PFSK-1 (cell line): ENCODE results near the gene STK39.

Experiments
- FOXP2 ChIP-seq: optimal IDR thresholded peaks from 2 replicates; pipeline ENCODE3; 2011; ENCODE audit warnings: borderline replicate concordance, control low read depth, inconsistent platforms; ENCODE audit not compliant: insufficient read depth; ENCODE audit errors: extremely low read length, extremely low read depth
- POLR2AphosphoS5 ChIP-seq: IDR thresholded peaks from 2 replicates; pipeline ENCODE4 v1.6.1; 2012; ENCODE audit warnings: low read depth, mild to moderate bottlenecking, control low read depth, low read length, moderate library complexity
- SIN3A ChIP-seq: IDR thresholded peaks from 2 replicates; pipeline ENCODE4 v1.6.1; 2012; ENCODE audit warnings: mild to moderate bottlenecking, low read length, moderate library complexity, borderline replicate concordance; ENCODE audit not compliant: insufficient read depth
- TAF1 ChIP-seq: IDR thresholded peaks from 2 replicates; pipeline ENCODE4 v1.6.1; 2012; ENCODE audit warnings: low read length, control low read depth, borderline replicate concordance; ENCODE audit not compliant: insufficient read depth
- TF ChIP-seq, protein P1 (sequence below), 2 experiments: IDR thresholded peaks; 2 replicates each; pipeline versions ENCODE4 v1.6.1 to v1.8.0; 2011 to 2012; ENCODE audit warnings: low read depth in 2 of 2, low read length in 2 of 2, control low read depth in 1 of 2, inconsistent platforms in 1 of 2, mild to moderate bottlenecking in 1 of 2, moderate library complexity in 1 of 2; ENCODE audit not compliant: insufficient read depth in 1 of 2

STK39 gene

DNA sequence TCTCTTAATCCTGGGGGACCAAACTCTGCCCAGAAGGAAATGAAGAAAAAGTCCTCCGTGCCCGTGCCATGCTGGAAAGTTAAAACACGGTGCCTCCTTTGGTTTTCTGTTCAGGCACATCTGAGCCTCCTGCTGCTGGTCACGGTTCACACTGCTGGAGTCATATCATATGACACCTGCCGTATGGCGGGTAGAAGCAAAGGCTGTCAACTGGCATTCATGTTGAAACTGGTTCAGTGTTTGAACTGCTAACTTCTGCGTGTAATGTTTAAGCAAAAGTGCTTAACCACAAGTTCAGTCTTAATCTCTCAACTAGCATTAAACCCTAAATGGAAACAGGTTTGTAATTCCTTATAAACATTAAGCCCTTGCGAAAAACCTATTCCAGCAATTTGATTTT lies 3.1 kb downstream of the STK39 start:
- TF ChIP-seq SIN3A (no peak), FOXP2 (no peak), TAF1 (no peak), POLR2AphosphoS5 (no peak)
- TF ChIP-seq, protein P1, sequence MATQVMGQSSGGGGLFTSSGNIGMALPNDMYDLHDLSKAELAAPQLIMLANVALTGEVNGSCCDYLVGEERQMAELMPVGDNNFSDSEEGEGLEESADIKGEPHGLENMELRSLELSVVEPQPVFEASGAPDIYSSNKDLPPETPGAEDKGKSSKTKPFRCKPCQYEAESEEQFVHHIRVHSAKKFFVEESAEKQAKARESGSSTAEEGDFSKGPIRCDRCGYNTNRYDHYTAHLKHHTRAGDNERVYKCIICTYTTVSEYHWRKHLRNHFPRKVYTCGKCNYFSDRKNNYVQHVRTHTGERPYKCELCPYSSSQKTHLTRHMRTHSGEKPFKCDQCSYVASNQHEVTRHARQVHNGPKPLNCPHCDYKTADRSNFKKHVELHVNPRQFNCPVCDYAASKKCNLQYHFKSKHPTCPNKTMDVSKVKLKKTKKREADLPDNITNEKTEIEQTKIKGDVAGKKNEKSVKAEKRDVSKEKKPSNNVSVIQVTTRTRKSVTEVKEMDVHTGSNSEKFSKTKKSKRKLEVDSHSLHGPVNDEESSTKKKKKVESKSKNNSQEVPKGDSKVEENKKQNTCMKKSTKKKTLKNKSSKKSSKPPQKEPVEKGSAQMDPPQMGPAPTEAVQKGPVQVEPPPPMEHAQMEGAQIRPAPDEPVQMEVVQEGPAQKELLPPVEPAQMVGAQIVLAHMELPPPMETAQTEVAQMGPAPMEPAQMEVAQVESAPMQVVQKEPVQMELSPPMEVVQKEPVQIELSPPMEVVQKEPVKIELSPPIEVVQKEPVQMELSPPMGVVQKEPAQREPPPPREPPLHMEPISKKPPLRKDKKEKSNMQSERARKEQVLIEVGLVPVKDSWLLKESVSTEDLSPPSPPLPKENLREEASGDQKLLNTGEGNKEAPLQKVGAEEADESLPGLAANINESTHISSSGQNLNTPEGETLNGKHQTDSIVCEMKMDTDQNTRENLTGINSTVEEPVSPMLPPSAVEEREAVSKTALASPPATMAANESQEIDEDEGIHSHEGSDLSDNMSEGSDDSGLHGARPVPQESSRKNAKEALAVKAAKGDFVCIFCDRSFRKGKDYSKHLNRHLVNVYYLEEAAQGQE (IDR thresholded peaks at IDR 0.05; ENCODE audit: insufficient read depth in 1 of 2, low read depth in 2 of 2, low read length in 2 of 2): no peak

DNA sequence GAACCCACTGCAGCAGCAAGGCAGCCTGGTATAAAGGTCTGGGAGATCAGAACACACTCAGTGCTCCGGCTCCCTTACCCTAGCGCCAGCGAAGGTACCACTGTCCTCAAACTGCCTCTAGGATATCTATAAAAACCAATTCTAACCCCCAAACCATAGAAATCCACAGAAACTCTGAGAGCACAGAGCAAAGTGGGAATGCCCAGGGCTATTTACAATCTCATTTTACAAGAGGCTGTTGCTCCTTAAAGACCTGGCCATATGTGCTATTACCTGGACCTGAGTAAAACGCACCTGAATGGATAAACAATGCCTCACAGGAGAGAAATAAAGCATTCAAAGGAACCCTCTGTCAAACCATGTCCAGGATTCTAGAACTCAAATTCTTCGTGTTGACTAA lies 4.3 kb downstream of the STK39 start:
- no peak for TF ChIP-seq POLR2AphosphoS5
- TF ChIP-seq SIN3A: no peak
- TF ChIP-seq FOXP2: no peak
- no peak for TF ChIP-seq TAF1
- TF ChIP-seq, protein P1 (IDR thresholded peaks at IDR 0.05; ENCODE audit: insufficient read depth in 1 of 2, low read depth in 2 of 2, low read length in 2 of 2): no peak

DNA sequence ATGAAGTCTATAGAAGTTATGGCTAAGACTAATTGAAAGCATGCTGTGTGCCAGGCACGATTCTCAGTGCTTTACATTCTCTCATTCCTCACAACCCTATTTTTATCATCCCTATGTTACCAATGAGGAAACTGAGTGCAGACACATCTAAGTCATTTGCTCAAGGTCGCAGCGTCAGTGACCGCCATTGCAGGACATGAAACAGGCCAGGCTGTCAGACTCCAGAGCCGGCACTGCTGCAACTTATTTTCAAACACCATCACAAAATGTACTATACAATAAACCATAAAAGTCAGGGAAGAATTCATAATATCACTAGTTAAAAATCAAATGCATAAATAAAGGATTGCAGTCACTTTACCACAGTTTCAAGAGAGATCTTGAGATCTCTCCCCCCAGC lies 5.6 kb downstream of the STK39 start:
- no peak for TF ChIP-seq POLR2AphosphoS5
- no peak for TF ChIP-seq FOXP2
- TF ChIP-seq, protein P1 (IDR thresholded peaks at IDR 0.05; ENCODE audit: insufficient read depth in 1 of 2, low read depth in 2 of 2, low read length in 2 of 2): no peak
- TF ChIP-seq SIN3A: no peak
- no peak for TF ChIP-seq TAF1

DNA sequence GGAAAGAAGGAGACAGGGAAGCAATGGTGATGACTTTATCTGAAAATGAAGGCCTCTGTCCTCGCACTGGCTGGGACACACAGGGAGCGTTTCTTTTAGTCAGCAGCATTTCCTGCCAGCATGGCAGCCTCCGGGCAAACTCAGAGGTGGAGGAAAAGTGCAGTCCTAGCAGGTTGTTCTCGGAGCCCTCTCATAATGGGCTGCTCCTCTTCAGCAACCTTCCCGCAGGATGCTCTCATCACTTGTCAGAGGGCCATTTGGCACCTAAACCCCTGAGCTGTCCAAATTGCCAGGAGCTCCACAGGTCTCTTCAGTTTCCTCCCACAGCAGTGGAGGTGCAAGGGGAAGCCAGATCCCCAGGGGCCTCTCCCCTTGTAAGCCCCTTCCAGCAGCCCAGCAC lies 6.2 kb downstream of the STK39 start:
- TF ChIP-seq TAF1 (no peak), FOXP2 (no peak), SIN3A (no peak), POLR2AphosphoS5 (no peak)
- TF ChIP-seq, protein P1 (IDR thresholded peaks at IDR 0.05; ENCODE audit: insufficient read depth in 1 of 2, low read depth in 2 of 2, low read length in 2 of 2): no peak

DNA sequence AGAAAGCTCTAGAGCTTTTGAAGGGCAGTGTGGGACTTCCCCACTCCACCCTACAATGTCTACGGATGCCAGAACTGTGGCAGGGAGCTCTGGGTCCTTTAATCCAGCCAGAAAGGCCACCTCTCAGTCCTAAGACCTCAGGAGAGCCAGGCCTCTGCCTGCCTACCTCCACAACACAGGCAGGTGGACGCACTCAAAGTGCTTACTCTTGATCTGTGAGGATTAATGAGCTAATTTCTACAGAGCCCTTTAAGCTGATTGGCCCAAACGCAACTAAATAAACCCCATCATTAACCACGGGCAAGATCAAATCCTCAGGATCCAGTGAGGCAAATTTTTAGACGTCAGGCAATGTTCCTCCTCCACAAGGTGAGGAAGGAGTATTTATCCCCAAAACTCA lies 8.1 kb downstream of the STK39 start:
- TF ChIP-seq FOXP2: no peak
- no peak for TF ChIP-seq POLR2AphosphoS5
- no peak for TF ChIP-seq TAF1
- no peak for TF ChIP-seq SIN3A
- TF ChIP-seq, protein P1 (IDR thresholded peaks at IDR 0.05; ENCODE audit: insufficient read depth in 1 of 2, low read depth in 2 of 2, low read length in 2 of 2): no peak
